Kasumi-1 (cell line): ENCODE data around the gene GPATCH8.
"Not testable (repeated sequence)": the region's sequence is repeated elsewhere in the genome, so short reads cannot be mapped to it uniquely, and the experiment has no call there.

Source experiments
- DNase-seq, 2 experiments: peaks; one replicate each; lab custom pipeline; 2025; lab: John Stamatoyannopoulos, UW

Gene GPATCH8

GRCh38 chr17:44397479-44398440 is 105.4 kb downstream of the GPATCH8 start:
- no peak for DNase-seq

- DNase-seq: no peak
These were observed 106.3 kb downstream of the GPATCH8 start for GRCh38 chr17:44396946-44397345.

- DNase-seq: no peak
These were observed 108.4 kb downstream of the GPATCH8 start for GRCh38 chr17:44394833-44395232.

- not testable (repeated sequence) for DNase-seq
These were observed 109.1 kb downstream of the GPATCH8 start for GRCh38 chr17:44394112-44394511.

DNA sequence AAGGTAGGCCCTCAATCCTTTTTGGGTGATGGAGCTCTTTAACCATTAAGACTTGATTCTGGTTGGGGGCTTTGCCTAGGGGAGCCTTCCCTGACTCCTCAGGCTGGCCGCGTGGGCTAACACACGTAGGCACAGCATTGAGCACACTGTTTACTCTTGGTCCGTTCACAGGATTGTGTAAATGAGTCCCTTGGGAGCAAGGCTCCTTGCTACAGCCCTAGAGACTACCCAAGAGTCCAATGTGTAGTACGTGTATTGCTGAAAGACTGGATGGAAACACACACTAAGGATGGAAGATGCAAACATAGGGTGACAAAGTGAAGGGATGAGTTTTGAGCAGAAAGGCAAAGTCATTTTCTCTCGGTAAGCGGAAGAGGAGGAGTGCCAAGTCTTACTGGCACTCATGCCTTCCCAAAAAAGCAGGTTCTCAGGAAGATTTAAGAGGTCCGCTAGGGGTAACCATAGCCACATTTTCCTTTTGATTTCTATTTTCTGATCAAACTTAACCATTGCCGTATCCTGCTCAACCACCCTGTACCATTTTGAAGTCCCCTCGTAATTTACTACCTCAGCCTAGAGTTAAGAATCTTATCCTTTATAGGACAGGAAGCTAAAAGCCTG is 112.8 kb downstream of the GPATCH8 start:
- DNase-seq: no peak

DNA sequence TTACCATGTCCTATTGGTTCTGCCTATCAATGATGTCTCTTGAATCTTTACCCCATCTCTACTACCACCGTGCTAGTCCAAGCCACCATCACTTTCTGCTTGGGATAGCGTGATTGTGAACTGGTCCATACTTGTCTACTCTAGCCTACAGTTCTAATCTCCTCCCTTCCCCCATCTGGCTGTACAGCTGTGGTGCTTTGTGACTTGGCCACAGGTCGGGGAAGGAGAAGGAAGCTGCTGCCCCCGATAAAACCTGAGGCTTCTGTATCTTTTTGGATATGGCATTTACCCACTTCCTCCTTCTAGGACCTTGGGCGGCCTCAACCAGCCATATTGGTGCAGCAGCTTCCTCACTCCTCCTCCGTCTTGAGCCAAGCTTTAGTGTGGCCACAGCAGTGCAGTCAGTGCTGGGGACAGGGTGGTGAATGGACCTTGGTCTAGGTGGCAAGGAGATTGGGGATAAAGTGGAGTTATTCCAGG is 113.4 kb downstream of the GPATCH8 start:
- peak; percentile 87 to 90 for DNase-seq

DNA sequence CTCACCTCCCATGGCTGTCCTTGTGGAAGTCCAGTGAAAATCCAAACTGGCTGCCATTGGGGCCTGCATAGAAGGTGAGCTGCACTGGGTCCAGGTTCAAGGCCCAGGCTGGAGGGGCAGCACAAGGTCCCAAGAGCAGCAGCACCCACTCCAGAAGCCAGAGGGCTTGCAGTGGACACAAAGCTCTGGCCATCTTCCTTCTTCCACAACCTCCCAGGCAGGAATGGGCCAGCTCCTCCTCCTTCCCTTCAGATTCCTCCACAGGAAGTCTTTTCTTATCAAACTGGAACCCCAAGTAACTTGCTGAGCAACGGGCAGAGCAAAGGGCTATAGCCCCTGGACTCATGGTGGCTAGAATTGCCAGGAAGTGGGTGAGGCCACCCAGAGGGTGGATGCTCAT is 113.9 kb downstream of the GPATCH8 start, which contains the start of gene ITGA2B:
Gene ITGA2B (minus strand): TSS at position 369 of the 400 bp plus-strand sequence. CDS start 176 bp downstream, at position 193.
- DNase-seq: no peak

DNA sequence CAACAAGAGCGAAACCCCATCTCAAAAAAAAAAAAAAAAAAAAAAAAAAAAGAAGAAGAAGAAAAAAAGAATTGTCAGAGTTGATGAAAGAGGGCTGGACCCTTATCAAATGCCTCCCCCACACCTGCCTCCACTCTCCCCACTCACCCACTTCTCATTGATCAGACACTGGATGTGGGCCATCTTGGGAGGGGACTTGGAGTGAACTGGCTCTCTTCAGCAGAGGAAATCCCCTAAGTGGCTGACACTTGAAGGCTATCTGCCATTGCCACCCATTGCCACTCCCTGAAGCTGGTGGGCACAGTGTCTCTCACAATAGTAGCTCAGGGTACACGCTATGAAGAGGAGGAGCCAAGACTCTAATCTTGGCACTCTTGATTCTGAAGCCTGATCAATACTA is 115.4 kb downstream of the GPATCH8 start:
- DNase-seq: no peak

DNA sequence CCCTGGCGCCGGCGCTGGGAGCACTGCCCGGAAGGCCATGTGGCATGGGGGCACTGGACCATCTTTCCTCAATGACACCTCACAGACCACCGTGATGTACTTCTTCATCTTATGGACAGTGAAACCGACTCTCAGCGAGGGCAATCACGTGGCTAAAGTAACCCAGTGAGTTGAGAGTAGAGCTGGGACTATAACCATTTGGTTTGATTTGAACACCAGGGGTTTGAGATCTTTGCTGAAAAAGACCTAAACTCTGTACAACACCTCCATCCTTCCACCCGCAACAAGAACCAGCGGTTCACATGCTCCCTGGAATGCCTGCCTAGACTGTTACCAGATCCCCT is 117.1 kb downstream of the GPATCH8 start:
- DNase-seq: no peak

- peak; percentile 70 to 74 for DNase-seq
These were observed 117.7 kb downstream of the GPATCH8 start for GRCh38 chr17:44385287-44386181.

DNA sequence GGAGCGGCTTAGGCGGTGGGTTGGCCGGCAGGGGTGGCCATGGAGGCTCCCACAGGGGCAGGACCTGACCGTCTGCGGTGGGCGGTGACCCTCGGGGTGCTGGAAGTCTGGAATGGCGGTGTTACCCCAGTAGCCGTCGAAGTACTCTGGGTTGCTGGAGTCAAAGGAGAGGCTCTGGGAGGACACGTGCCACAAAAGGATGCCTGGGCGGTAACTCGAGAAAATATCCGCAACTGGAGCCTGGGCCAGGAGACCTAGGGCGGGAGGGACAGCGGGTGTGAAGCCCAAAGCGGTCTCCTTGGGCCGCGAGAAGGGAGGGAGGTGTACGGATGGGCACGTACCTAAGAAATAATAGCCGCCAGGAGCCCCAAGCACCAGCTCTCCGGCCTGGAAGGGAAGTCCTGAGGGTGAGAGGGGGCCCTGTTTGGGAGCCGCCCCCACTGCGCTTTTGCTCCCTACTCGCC is 118.4 kb downstream of the GPATCH8 start:
- peak in 1 of 2 experiments; percentile 42 for DNase-seq

- DNase-seq: no peak
These were observed 118.9 kb downstream of the GPATCH8 start for GRCh38 chr17:44384281-44384822.

DNA sequence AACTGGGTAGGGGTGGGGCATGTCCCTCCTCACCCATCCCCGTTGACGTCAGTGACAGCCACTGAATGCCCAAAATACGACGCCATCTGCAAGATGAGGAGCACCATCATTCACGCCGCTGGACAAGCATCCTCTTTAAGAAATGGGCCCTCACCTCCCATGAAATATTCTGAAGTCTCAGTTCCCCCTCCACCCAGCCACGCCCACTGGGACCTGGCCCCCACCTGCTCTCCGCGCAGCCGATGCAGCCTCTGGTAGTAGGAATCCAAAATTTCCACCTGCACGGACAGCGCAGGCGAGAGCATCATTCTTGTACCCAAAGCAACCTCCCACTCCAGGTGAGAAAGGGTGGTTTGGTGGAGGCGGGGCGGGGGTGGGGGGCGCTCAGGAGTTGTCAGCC is 119.3 kb downstream of the GPATCH8 start:
- DNase-seq: no peak

DNA sequence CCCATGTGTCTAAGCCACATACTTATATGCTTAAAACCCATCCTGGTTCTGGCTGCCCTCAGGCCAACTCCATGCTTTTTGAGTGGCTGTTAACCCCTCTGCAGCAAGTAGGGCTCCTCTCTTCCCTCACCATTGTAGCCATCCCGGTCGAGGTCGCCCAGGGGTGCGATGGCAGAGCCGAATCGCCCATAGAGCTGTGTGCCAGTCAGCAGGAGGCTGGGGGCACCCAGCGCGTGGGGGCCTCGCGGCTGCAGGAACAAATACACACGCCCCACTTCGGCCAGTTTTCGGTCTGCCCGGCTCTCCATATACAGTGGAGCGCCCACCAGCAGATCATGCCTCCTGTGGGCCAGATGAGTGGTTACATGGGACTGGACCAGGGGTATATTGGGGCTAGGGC is 119.8 kb downstream of the GPATCH8 start:
- DNase-seq: no peak

DNA sequence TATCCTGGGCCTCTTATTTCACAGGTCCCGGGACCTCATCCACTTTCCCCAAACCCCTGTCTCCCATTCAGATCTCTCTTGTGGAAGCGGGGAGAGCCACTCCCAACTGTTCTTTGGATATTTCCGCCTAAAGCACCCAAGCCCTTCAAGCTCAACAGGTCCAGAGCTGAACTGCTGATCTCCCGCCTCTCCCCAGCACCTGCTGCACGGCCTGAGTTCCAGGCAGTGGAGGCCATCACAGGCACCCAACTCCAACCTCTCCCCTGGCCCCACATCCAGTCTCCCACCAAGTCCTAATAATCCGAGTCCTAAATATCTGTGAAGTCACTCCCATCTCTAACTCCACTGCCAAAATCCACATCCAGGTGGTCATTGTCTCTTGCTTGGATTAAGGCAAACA is 120.3 kb downstream of the GPATCH8 start:
- no peak for DNase-seq

DNA sequence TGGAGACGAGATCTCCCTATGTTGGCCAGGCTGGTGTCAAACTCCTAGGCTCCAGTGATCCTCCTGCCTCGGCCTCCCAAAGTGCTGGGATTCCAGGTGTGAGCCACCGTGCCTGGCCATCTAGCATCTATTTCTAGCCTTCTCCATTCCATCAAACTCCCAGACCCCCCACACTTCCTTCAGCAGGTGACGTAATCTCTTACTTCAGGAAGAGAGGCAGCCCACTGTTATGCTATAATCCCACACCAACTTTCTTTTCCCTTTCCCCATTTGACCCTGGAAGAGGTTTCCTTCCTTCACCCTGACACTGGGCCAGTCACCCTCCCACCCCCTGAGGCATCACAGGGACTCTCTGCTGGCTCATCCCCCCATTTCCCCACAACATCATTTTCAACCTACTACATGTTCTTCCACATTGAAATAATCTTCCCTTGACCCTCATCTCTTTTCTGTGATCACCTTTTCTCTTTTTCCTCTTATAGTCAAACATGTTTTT is 121.3 kb downstream of the GPATCH8 start:
- no peak for DNase-seq

DNA sequence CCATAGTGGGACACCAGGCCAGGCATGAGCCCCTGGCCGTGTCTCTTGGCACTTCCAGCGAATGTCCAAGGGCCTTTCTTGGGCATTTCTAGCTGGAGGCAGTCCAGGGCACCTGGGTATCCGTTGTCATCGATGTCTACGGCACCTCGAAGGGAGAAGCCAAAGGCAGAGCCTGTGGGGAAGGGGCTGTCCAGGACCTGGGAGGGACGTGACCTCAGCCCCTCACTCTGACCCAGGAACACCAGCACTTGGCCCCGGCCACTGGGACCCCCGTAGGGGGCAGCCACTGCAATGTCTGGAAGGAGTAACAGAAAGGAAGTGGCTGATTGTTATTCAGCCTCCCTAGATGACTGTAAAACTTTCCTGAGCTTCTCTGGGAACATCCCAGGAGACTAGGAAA is 122.4 kb downstream of the GPATCH8 start:
- no peak for DNase-seq

- DNase-seq: no peak
These were observed 123.3 kb downstream of the GPATCH8 start for GRCh38 chr17:44379887-44380286.

- no peak for DNase-seq
These were observed 125.0 kb downstream of the GPATCH8 start for GRCh38 chr17:44378171-44378705.

DNA sequence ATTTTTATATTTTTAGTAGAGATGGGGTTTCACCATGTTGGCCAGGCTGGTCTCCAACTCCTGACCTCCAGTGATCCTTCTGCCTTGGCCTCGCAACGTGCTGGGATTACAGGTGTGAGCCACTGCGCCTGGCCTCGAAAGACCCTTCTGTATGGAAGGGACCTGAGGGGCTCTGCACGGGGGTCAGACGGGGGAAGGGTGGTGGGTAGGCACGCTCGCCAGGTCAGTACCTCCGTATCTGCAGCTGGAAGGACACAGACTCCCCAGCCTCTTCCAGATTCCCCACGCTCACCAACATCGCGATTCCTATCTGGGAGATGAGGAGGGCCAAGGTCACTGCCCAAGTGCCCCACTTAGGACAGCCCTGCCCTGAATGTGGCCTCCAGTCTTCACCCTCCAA is 126.4 kb downstream of the GPATCH8 start:
- DNase-seq: no peak

GRCh38 chr17:44376124-44376523 is 127.1 kb downstream of the GPATCH8 start:
- no peak for DNase-seq
